Endodermal cell (in vitro differentiated cells): Measurements from ENCODE around the gene SLC25A39. TPM values are rescaled to one million over a fixed set of nuclear protein-coding genes. Genes with fewer than 3 reads are reported as not detected.

ENCODE experiments used
- DNase-seq: peaks from one replicate; pipeline ENCODE4 v3.0.0-alpha.2; 2017
- H3K27ac ChIP-seq: 2 replicates; pipeline ENCODE4 v1.5.1; 2013; ENCODE audit warnings: mild to moderate bottlenecking, low read depth, low read length, moderate library complexity
- H3K27me3 ChIP-seq: 2 replicates; pipeline ENCODE4 v1.6.1; 2013; ENCODE audit warnings: mild to moderate bottlenecking, low read length, moderate library complexity; ENCODE audit not compliant: insufficient read depth, control insufficient read depth, poor library complexity, severe bottlenecking
- H3K36me3 ChIP-seq: 2 replicates; pipeline ENCODE4 v1.7.0; 2013; ENCODE audit warnings: mild to moderate bottlenecking, low read length, moderate library complexity; ENCODE audit not compliant: control insufficient read depth, insufficient read depth
- H3K4me1 ChIP-seq: one replicate; pipeline ENCODE4 v1.7.0; 2013; ENCODE audit warnings: low read length; ENCODE audit not compliant: control insufficient read depth, insufficient read depth
- H3K4me3 ChIP-seq: 2 replicates; pipeline ENCODE4 v1.5.1; 2013; ENCODE audit warnings: mild to moderate bottlenecking, low read length, moderate library complexity
- H3K9ac ChIP-seq: 2 replicates; pipeline ENCODE4 v1.6.1; 2013; ENCODE audit warnings: mild to moderate bottlenecking, low read length, moderate library complexity; ENCODE audit not compliant: poor library complexity, severe bottlenecking; ENCODE audit errors: extremely low read depth
- H3K9me3 ChIP-seq: 2 replicates; pipeline ENCODE4 v1.6.1; 2013; ENCODE audit warnings: mild to moderate bottlenecking, low read length, moderate library complexity; ENCODE audit not compliant: control insufficient read depth
- H3K27ac Mint-ChIP-seq: 2 replicates; pipeline ENCODE4 v1.8.0; 2020; ENCODE audit warnings: mixed read lengths
- H3K27me3 Mint-ChIP-seq: 2 replicates; pipeline ENCODE4 v1.8.0; 2021; ENCODE audit warnings: mild to moderate bottlenecking, mixed read lengths; ENCODE audit not compliant: insufficient read depth
- H3K36me3 Mint-ChIP-seq: 2 replicates; pipeline ENCODE4 v1.8.0; 2020; ENCODE audit warnings: low read depth, mixed read lengths
- H3K4me1 Mint-ChIP-seq: 2 replicates; pipeline ENCODE4 v1.8.0; 2020; ENCODE audit warnings: mixed read lengths
- H3K4me3 Mint-ChIP-seq: 2 replicates; pipeline ENCODE4 v1.8.0; 2020; ENCODE audit warnings: mild to moderate bottlenecking, moderate library complexity, mixed read lengths
- H3K9me3 Mint-ChIP-seq: 2 replicates; pipeline ENCODE4 v1.8.0; 2020; ENCODE audit warnings: mild to moderate bottlenecking, mixed read lengths
- WGBS, 2 experiments: methylation state at CpG; one replicate each; pipeline versions ENCODE4 v1.1.5 to v1.1.7; 2013; ENCODE audit warnings: missing lambda C conversion rate in 2 of 2, mixed read lengths in 1 of 2; ENCODE audit not compliant: insufficient coverage in 1 of 2, insufficient read length in 1 of 2; 5-methylcytosine and 5-hydroxymethylcytosine counted together
- total RNA-seq, 2 donors: library from RNA; stranded (reverse); fragmentation: NEBNext Ultra II Directional in 1 of 2; extraction: Animal tissue kit (Norgen Biotek cat#: 25700) in 1 of 2; gene quantifications; 2 replicates in 1 of 2; 3 replicates in 1 of 2; pipeline ENCODE4 v1.2.1, GENCODE V29; 2021
- TF ChIP-seq, protein P1 (sequence below): fragments of 200-600 bp; sonication (generic); conservative IDR thresholded peaks from 2 replicates; pipeline ENCODE4 v1.5.0; 2021; ENCODE audit warnings: antibody characterized with exemption, mild to moderate bottlenecking

SLC25A39 gene
- total RNA-seq, 2 donors from 2014 or later = 191 to 201 TPM

GRCh38 chr17:44280392-44280937 lies 44.2 kb downstream of the SLC25A39 start:
- Histone ChIP-seq H3K4me3 (no peak overlapping the region), H3K27me3 (no peaks in the 10 kb centered on the region), H3K4me1 (no peaks in the 10 kb centered on the region), H3K9me3 (no peaks in the 10 kb centered on the region), H3K27ac (no peak overlapping the region), H3K9ac (no peak overlapping the region), H3K36me3 (no peaks in the 10 kb centered on the region)
- Mint-ChIP-seq H3K4me1 (peaks cover 10% of the 10 kb centered on the region), H3K27ac (peak overlapping the region; percentile 28), H3K36me3 (no peaks in the 10 kb centered on the region), H3K4me3 (no peak overlapping the region), H3K9me3 (no peaks in the 10 kb centered on the region), H3K27me3 (peaks cover under 1% of the 10 kb centered on the region)
- WGBS, 2 experiments = 83 to 86% methylated on average over 8 to 12 of the region's 12 CpGs
- DNase-seq = peak; percentile 48
- TF ChIP-seq, protein P1, sequence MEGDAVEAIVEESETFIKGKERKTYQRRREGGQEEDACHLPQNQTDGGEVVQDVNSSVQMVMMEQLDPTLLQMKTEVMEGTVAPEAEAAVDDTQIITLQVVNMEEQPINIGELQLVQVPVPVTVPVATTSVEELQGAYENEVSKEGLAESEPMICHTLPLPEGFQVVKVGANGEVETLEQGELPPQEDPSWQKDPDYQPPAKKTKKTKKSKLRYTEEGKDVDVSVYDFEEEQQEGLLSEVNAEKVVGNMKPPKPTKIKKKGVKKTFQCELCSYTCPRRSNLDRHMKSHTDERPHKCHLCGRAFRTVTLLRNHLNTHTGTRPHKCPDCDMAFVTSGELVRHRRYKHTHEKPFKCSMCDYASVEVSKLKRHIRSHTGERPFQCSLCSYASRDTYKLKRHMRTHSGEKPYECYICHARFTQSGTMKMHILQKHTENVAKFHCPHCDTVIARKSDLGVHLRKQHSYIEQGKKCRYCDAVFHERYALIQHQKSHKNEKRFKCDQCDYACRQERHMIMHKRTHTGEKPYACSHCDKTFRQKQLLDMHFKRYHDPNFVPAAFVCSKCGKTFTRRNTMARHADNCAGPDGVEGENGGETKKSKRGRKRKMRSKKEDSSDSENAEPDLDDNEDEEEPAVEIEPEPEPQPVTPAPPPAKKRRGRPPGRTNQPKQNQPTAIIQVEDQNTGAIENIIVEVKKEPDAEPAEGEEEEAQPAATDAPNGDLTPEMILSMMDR = no peak

DNA sequence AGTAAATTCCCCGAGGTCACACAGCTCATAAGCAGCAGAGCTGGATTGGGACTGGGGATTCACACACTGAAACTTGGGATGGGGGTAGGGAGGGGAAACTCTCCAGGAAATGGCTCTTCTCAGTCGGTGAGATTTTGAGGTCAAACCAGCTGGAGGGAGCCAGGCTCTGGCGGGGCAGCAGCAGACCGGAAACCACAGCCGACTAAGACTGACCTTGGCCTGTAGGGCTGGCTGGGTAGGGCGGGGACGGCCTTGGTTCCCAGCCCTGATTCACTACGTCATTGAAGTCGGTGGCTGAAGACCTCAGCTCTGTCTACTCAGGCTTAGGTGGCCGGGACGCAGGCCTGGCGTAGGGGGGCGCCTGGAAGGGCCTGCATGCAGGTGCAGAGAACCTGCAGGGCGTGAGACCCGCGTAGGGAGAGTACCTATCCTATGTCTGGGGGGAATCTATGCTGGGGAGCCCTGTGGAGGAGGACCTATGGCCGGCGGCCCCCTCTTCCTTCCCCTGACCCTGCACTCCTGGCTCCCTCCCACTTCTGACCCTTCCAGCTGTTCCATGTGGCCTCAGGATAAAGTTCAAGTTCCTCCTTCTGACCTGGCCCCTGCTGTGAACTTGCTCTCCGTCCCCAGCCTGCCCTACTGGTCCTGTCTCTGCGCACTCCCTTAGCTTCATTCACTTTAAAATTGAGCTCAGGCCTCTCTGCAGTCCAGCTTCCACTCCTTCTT lies 44.8 kb downstream of the SLC25A39 start:
- peak; percentile 94 for DNase-seq
- no peak overlapping the region for H3K27ac ChIP-seq
- no peaks in the 10 kb centered on the region for H3K36me3 ChIP-seq
- no peaks in the 10 kb centered on the region for H3K9me3 ChIP-seq
- H3K4me1 ChIP-seq = no peaks in the 10 kb centered on the region
- Mint-ChIP-seq H3K27ac (peak overlapping the region; percentile 78), H3K27me3 (peaks cover 3% of the 10 kb centered on the region), H3K4me1 (peaks cover 10% of the 10 kb centered on the region), H3K4me3 (no peak overlapping the region), H3K36me3 (no peaks in the 10 kb centered on the region), H3K9me3 (no peaks in the 10 kb centered on the region)
- no peak overlapping the region for H3K9ac ChIP-seq
- TF ChIP-seq, protein P1 = no peak
- 64 to 67% methylated on average over 12 to 20 of the region's 20 CpGs for WGBS, 2 experiments
- no peaks in the 10 kb centered on the region for H3K27me3 ChIP-seq
- no peak overlapping the region for H3K4me3 ChIP-seq

- Histone ChIP-seq H3K9me3 (no peaks in the 10 kb centered on the region), H3K4me3 (no peak overlapping the region), H3K4me1 (no peaks in the 10 kb centered on the region), H3K9ac (no peak overlapping the region), H3K27ac (no peak overlapping the region), H3K36me3 (no peaks in the 10 kb centered on the region), H3K27me3 (no peaks in the 10 kb centered on the region)
- H3K27me3 Mint-ChIP-seq = peaks cover 3% of the 10 kb centered on the region
- H3K4me3 Mint-ChIP-seq = no peak overlapping the region
- DNase-seq = no peak
- TF ChIP-seq, protein P1 = no peak
- H3K27ac Mint-ChIP-seq = peak overlapping the region; percentile 78
- WGBS, 2 experiments = 92% methylated on average over 1 of the region's 2 CpGs; no CpG with 5 or more reads in 1 of the 2 experiments
- no peaks in the 10 kb centered on the region for H3K36me3 Mint-ChIP-seq
- H3K9me3 Mint-ChIP-seq = no peaks in the 10 kb centered on the region
- H3K4me1 Mint-ChIP-seq = peaks cover 10% of the 10 kb centered on the region
These were observed 45.3 kb downstream of the SLC25A39 start for GRCh38 chr17:44279346-44279665.
